ENCODE data around the gene SAT1.

SAT1 gene

GRCh38 chrX:23811656-23812055, 28.7 kb downstream of the SAT1 start:
- DNase-seq, result no peak

DNA sequence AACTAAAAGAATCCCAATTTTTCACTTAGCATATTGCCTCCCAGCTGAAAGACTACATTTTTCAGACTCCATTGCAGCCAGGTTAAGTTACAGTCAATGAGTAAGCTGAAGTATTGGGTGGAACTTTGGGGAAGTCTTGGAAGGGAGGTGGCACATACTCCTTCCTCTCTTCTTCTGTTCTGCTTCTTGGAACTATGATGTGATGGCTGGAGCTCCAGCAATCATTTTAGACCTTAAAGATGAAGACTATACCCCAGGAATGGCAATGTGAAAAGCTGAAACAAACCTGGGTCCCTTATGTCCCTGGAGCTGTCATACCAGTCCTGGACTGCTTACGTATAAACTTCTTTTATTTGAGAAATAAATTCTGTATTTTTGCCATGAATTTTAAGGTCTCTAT, 30.8 kb downstream of the SAT1 start:
- no peak for DNase-seq

- DNase-seq, result no peak
These were observed 32.4 kb downstream of the SAT1 start for GRCh38 chrX:23815376-23815775.

- DNase-seq, result no peak
These were observed 33.2 kb downstream of the SAT1 start for GRCh38 chrX:23816179-23816578.

- DNase-seq, result no peak
These were observed 35.0 kb downstream of the SAT1 start for GRCh38 chrX:23817979-23818336.

GRCh38 chrX:23819385-23820234, 36.6 kb downstream of the SAT1 start:
- no peak for DNase-seq

DNA sequence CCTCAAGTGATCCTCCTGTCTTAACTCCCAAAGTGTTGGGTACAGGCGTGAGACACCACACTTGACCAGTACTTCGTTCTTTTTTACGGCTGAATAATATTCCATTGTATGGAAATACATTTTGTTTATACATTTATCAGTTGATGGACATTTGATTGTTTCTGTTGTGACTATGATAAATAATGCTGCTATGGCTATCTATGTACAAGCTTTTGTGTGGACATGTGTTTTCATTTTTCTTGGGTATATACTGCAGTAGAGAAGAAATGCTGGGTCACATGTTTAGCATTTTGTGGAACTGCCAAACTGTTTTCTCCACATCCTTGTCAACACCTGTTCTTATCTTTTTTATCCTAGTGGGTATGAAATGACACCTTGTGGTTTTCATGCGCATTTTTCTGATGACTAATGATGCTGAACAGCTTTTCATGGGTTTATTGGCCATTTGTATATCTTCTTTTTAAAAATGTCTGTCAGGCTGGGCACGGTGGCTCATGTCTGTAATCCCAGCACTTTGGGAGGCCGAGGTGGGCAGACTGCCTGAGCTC, 37.3 kb downstream of the SAT1 start:
- DNase-seq, result no peak

DNA sequence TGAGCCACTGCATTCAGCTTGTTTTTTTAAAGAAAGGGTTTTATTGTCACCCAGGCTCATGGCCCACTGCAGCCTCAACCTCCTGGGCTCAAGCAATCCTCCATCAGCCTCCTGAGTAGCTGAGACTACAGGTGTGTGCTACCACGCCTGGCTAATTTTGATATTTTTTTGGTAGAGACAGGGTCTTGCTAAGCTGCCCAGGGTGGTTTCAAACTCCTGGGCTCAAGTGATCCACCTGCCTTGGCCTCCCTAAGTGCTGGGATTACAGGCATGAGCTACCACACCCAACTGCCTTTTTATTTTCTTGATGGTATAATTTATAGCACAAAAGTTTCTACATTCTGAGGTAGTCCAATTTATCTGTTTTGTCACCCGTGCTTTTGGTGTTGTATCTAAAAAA, 38.9 kb downstream of the SAT1 start:
- no peak for DNase-seq

- DNase-seq, result no peak
These were observed 39.4 kb downstream of the SAT1 start for GRCh38 chrX:23822397-23822796.

GRCh38 chrX:23822841-23823240, 39.9 kb downstream of the SAT1 start:
- no peak for DNase-seq

DNA sequence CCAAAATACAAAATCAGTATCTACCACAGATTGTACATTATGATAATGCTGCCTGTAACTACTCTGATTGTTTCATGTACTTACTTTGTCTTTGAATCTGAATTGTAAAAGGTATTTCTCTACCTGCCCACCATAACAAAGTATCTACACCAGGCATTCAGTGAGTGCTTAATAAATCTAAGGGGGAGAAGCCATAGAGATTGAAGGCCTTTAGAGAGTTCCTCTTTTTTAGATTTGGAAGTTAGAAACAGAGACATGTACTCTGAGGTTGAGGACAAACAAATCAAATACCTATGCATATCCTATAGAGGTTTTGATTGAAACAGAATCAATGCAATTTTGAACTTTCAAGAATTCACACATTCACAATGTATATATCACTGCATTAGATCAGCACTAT, 42.7 kb downstream of the SAT1 start:
- no peak for DNase-seq

DNA sequence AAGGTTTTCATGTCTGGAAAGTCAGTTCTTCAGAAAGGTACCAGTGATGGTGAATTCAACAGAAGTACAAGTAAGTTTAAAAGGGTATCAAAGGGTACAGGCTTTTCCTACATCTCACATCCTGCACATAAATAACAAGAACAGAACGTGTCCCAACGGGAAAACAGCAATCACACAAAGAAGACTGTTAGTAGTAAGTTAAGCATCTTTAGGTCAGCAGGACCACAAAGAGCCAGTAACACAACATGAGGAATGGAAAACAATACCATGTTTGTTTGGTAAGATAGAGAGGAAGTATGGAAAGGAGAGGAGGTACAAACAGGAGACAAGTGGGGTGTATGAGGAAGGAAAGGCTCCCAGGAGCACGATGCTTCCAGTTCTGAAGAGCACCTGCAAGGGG, 43.2 kb downstream of the SAT1 start:
- no peak for DNase-seq

GRCh38 chrX:23826653-23827052, 43.7 kb downstream of the SAT1 start:
- no peak for DNase-seq

GRCh38 chrX:23828881-23829280, 45.9 kb downstream of the SAT1 start:
- no peak for DNase-seq

GRCh38 chrX:23832721-23833120, 49.7 kb downstream of the SAT1 start:
- DNase-seq, result no peak
